ENCODE measurements around the gene RRP8.

Gene RRP8

DNA sequence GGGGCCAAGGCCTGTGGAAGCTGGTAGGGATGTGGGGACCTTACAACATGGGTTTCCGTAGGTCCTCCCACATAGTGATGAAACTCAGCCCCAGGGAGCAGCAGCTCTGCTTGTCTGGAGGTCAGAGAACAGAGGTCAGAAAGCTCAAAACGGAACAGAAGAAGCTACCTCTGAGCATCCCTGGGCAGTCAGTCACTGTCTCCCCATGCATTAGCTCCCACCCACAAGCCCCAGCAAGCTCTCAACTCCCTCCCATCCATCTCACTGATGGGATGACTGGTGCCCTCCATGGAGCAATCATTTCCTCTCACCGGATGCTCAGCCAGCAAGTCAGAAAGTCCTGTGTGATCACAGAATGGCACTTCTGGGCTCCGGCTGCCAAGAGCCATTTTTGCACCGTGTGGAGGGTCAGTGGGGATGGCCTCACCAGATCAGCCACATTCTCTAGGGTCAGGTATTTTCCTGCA, 13.9 kb upstream of the RRP8 start:
- peak; percentile 84 for DNase-seq (ENCODE audit: low spot score)

DNA sequence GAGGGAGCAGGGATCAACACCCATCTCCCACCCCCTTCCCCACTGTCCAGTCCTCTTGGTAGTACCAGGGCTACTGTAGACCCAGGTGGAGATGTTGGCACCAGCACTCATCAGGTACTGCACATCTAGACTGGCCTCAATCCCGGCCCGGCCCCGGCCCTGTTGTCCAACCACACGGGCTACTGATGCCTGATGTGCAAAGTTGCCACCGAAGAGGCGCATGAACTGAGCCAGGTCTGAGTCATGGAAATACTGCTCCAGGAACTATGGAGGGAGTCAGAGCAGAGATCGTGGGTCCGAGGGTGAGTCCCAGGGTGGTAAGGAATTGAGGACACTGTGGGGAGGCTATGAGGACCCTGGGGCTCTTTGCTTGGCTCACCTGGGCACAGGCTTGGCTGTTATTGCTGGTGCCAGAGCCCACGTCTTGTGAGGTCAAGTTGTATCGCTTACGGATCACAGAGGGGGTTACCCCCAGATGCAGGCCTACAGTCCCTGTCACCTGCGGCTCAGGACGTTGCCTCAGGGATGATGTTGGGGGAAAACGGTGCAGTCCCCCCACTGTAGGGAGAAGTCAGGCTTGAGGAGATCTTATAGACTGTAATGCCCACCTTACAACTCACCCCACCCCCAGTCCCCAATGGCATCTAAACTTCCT, 13.3 kb upstream of the RRP8 start:
- no peak for DNase-seq (ENCODE audit: low spot score)

DNA sequence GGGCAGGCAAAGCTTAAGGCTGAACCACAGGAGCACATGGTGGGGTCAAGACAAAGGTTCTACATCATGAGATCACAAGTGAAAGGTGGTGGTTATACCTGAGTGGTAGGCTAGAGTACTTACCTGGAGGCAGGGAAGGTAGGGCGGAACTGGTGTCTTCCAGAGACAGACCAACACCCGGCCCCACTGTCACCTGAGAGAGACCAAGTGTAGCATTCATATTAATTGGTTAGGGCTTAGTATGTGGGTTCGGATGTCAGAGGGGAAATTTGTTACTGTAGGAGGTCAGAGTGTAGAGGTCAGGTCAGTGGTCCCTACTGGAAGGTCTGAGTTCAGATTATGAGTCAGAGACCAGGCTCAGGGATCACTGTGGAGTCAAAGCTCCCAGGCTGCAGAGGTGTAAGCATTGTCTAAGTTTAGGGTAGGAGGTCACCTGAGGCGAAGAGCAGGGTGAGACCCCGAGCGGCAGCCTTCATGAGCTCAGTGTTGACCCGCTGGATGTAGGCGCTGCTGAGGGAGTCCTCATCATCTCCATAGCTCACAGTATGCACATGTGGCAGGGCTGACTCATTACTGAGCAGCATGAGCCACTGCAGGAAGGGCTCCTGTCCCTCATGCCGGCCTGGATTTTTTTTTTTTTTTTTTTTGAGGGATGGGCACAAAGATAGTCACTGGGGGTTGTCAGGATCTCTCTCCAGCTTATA, 12.6 kb upstream of the RRP8 start:
- no peak for DNase-seq (ENCODE audit: low spot score)

DNA sequence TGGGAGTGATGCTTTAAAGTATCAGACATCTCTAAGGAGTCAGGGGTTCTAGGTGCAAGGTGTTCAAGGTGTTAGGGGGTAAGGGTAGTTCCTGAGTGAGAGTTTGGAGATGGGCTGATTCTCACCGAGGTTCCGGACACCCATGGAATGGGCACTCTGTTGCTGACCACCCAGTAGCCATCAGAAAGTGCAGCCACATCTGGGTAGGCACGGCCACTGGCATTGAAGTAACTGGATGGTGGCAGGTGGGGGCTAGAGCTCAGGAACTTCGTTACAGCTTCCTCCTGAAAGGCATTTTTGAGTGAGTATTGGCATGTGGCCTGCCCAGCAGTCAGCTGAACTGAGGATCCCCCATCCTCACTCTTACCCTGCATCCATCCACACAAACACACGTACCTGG, 11.6 kb upstream of the RRP8 start:
- no peak for DNase-seq (ENCODE audit: low spot score)

DNA sequence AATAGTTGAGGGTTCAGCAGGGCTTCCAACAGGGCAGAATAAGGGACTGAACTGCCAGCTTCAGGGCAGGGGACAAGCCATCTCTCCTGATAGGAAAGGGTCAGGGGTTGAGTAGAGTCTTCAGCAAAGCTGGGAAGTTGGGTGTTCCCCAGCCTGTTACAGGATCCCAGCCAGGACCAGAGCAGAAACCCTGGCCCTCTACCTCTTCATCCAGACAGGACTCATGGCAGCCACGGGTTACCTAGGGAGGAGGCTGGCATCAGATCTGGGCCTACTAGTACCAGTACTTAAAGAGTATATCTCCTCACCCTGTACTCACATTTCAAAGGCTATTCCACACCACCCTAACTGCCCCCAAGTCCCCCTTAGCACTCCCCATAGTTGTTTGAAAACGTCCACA, 11.0 kb upstream of the RRP8 start:
- DNase-seq (ENCODE audit: low spot score), result no peak

DNA sequence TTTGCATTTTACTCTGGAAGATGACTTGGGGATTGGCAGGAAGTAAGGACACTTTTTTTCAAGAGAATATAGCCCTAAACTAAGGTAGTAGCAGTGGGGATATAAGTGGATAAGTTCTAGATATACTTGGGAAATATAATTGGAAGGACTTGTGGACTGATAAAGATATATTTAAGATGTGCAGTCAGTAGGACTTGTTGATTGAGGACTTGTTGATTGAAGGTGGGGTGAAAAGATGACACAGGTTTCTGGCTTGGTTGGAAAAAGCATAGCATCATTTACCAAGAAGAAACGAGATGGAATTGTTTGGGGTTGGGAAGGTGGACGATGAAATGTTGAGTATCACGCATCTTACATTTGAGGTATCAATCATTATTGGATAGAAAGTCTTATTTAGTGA, 10.1 kb upstream of the RRP8 start:
- DNase-seq (ENCODE audit: low spot score), result no peak

DNA sequence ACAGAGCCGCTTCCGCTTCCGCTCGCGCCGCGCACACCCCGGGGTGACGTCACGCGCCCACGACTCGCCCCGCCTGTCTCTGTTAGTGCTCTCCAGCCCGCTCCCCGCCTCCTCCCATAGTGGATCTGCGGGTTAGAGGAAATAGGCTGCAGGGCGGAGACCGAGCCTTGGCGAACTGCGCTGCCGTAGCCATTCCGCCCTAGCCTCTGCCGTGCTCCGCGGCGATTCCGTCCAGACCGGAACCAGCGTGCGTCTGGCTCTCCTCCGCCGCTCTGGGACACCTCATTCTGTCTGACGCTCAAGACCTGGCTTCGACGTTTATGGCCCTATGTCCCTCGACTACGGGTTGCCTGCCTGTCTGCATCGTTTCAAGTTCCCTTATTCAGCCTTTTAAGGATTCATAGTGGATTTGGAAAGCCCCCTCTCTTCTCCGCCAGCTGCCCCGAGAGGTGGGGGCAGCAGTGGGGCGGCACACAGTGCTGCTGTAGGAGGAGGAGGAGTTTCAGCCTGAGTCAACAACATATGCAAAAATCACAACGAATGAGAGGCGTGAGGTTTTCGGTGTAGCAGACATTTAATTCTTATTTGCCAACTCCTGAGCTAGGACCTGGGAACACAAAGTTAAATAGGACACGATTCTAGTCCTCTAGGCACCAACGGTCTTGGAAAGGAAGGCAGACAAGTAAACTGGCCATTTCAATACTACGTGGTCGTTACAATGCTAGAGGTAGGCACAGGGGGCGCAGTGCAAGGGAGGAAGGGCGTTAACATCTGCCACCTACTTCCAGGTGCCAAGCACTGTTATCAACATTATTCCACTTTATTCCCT, 9.0 kb upstream of the RRP8 start, which contains the start of gene TAF10:
TSS of gene TAF10 (minus strand) at position 4 of the 829 bp plus-strand sequence. CDS start 27 bp downstream, outside the sequence.
- peak; percentile 96 for DNase-seq (ENCODE audit: low spot score)

DNA sequence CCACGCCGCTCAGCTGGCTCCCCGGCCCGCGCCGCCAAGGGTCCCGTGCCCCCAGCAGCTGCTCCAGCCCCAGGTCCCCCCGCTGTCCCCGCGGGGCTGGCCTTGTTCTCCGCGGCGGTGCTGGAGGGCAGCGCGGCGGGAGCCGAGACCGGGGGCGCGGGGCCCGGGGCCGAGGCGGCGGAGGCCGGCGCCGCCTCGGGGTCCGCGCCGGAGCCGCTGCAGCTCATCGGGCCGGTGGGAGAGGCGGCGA, 8.5 kb upstream of the RRP8 start:
- DNase-seq (ENCODE audit: low spot score), result no peak

DNA sequence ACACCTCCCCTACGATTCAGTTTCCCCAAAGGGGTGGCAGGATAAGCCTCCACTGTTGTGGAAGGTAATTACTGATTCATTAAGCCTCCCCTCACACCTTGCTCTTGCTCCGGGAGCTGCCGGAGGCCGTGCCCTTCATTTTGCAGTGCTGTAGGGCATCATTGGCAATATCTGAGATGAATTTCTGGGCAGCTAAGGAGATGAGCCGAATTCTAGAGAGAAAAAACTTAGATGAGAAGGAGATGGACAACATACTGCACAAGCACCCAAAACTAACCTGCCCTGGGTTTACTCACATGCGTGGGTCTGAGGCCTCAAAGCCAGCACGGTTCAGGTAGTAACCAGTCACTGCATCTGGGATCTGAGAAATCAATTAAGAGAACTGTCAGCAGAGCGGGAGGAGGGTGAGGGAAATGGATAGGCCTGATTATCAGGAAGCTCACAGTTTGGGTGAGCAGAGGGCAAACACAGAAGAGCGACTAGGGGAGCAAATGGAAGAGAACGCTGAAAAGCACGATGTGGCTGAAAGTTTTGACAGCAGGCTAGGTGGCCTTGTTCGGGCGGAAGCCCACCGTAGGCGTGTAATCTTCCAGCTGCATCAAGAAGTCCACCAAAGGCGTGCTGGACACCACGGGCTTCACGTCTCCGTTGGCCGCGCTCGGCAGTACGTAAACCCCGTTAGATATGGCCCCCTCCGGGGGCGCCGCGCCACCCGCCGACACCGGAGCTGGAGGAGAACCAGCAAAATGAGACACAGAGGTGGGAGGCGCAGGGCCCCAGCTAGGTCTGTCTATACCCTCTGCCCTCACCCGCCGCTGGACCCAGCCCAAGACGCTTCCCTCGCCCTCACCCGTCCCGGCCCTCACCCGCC, 7.9 kb upstream of the RRP8 start:
- no peak for DNase-seq (ENCODE audit: low spot score)

DNA sequence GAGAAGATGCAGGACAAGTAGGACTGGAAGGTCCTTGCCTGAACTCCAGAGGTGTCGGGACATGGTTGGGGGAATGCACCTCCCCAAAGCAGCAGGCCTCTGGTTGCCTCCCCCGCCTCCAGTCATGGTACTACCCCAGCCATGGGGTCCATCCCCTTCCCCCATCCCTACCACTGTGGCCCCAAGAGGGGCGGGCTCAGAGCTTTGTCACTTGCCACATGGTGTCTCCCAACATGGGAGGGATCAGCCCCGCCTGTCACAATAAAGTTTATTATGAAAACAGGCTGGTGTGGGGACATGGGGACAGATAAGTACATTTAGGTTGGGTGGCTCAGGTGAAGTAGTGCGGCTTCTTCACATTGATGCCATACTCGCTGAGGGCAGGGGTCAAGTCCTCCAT, 7.2 kb upstream of the RRP8 start:
- DNase-seq (ENCODE audit: low spot score), result no peak

DNA sequence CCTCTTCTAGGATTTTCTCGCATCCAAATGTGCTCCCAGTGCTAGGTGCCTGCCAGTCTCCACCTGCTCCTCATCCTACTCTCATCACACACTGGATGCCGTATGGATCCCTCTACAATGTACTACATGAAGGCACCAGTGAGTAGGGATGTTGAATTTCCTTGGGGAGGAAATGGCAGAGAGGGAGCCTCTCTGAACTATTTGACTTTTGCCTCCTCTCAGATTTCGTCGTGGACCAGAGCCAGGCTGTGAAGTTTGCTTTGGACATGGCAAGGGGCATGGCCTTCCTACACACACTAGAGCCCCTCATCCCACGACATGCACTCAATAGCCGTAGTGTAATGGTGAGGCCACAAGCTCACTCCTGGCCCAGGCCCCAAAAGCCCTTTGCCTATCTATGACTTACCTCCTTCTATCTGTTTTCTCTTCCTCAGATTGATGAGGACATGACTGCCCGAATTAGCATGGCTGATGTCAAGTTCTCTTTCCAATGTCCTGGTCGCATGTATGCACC, 6.1 kb upstream of the RRP8 start:
- DNase-seq (ENCODE audit: low spot score), result no peak

DNA sequence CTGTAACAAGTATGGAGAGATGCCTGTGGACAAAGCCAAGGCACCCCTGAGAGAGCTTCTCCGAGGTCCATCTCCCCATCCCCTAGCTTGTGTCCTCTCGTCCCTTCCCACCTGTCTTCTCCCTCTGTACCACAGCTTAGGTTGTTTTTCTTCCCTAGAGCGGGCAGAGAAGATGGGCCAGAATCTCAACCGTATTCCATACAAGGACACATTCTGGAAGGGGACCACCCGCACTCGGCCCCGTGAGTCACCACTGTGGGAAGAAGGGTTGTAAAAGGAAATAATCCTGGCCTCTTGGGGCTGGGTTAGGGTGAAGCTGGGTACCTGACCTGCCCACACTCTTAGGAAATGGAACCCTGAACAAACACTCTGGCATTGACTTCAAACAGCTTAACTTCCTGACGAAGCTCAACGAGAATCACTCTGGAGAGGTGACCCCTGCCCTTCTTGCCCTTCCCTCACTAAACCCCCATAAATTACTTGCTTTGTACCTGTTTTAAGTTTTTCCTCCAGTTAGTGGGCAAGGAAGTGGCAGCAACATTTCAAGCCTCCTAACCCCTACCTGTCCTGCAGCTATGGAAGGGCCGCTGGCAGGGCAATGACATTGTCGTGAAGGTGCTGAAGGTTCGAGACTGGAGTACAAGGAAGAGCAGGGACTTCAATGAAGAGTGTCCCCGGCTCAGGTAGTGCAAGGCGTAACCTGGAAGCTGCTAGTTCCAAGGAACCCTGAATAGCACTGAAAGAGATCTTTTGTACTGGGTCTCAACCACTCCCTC, 5.5 kb upstream of the RRP8 start:
- DNase-seq (ENCODE audit: low spot score), result no peak

DNA sequence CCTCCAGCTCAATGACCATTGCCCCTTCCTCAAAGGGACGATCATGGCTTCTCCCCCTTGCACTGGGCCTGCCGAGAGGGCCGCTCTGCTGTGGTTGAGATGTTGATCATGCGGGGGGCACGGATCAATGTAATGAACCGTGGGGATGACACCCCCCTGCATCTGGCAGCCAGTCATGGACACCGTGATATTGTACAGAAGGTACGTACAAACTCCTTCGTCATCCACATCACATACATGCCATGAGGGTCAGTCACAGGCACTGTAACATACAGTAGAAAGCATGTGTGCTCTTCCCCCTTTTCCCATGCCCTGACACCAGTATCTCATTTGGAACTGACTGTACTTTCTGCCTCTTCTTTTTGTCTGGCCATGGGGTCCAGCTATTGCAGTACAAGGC, 4.6 kb upstream of the RRP8 start:
- no peak for DNase-seq (ENCODE audit: low spot score)

DNA sequence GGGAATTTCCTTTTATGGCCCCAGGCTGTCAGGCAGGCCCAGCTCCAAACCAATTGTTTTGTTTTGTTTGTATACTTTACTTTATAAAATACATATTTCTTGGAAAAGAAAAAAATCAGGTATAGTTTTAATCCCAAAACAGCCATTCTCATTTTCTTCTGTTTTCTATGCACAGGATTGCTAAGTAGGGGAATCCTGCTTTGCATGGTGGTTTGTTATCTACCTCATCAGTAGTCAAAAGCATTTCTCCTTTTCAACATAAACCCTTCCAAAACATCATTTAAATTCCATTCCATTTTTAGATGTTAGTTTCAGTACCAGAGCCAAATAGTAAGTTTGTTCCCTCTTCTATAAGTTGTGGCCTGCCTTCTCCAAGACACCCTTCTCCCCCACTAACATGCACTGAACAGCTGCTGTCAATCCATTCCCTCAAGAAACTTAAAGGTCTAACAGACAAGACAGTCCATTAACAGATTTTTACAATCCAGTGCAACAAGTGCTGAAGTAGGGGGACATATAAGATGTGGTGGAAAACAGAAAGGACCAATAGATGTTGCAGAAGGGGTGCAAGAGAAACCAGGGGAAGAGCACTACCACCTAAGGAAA, 3.9 kb upstream of the RRP8 start:
- no peak for DNase-seq (ENCODE audit: low spot score)

DNA sequence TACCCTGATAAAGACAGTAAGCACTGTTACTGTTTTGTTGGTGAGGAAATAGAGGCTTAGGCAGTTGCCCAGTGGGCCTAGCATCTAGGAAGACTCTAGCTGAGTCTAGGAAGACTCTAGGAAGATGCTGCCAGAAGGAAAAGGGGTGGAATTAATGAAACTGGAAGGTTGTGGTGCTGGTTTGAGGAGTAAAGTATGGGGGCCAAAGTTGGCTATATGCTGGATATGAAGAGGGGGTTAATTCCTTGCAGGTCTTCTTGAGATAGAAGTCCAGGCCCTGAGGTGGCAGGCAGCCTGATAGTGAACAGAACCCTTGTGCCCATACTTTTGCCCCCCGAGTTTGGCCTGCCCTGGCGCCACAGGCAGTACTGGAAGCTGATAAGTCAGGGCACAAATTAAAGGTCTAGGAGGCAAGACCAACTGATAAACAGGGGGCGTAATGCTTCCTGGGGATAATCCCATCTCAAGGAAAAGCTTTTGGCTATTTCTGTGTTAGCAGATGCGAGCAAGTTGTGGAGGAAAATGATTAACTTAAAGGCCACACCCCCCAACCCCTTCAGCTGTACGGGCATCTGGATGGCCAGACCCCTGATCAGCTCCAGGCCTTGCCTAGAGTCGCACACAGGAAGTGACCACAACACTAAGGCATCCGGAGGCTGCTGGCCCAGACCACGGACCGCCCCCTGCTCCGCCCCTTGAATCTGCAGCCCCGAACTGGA, 3.2 kb upstream of the RRP8 start:
- DNase-seq (ENCODE audit: low spot score), result peak; percentile 96

DNA sequence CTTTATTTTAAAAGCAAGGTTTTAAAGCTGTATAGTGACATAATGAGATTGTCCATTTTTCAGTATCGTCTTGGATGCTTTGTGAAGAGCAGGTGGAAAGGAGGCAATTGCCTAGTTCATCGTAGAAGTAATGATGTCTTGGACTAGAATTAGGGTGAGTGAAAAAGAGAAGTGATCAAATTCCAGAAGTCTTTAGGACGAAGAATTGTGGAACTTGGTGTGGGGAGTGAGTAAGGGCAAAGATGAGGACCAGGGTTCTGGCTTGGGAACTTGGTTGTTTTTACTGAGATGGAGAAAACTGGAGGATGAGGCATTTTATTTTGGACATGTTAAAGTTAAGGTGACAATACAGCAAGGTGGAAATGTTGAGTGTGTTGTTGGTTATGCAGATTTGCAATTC, 1.4 kb upstream of the RRP8 start:
- no peak for DNase-seq (ENCODE audit: low spot score)

DNA sequence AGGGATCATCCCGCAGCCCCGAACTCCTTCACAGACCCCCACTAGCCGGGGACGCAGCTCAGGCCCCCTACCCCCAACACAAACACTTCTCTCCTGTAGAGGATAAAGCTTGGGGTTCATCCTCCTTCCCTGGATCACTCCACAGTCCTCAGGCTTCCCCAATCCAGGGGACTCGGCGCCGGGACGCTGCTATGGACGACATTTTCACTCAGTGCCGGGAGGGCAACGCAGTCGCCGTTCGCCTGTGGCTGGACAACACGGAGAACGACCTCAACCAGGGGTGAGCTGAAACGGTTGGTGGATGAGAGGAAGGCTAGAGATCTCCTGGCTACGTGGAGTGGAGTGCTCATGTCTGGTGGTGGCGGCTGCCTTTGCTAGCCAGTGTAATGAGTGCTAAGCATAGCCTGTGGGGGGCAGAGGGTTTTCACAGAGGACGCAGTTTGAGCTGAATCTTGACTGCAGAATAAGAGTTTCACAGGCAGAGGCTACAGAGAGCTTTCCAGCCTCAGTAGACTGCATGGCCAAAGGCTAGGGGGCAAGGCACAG, 738 bp upstream of the RRP8 start:
- no peak for DNase-seq (ENCODE audit: low spot score)

DNA sequence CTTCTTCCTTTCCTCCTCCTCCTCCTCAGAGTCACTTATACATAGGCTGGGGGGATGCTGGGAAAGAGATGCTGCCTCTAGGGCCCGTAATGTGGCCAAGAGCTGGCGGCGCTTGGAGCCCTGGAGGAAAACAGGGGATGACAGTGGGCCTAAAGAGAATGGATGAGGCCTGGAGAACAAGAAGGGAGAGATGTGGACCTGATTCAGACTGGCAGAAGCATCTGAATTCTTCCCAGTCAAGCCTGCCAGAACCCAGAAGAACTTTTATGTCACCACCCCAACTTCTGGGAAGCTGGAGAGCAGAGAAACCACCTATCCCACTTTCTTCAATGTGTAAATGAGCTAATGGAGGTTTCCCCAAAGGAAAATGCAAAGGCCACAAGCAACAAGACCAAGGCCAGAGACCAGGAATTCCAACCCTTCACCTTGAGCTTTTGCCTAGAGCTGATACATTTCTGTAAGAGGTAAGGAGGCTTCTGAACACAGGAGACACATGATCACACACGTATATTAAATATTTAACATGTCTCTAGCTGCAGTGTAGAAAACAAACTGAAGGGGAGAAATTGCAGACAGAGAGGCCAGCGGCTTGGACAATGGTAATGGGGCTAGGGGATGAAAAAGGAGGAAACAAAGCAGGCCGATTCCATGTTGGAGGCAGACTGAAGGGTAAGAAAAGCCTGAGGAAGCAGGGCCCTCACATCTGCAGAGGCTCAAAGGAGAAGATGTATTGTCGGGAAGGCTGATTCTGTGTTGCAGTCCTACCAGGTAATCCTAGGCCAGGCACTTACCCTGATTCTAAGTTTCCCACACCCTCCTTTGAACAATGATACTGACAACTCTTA, 1.1 kb downstream of the RRP8 start:
- DNase-seq (ENCODE audit: low spot score), result no peak

DNA sequence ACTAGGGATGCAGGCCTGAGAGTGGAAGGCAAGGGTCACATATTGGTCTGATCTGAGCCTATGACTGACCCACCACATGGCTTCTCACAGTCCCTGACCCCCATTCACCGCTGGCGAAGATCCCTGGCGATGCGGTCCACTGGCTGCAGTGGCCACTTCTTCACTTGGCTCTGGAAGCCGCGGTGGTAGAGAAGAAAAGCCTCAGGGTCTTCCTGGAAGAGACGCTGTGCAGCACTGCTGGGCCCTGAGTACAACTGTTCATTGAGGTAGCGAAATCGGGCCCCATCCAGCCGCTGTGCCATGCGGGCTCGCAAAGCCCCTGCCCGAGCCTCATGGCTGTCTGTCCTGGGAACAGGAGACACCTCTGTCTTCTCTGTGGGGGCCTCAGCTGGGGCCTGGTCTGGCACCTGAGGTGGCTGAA, 2.4 kb downstream of the RRP8 start:
- DNase-seq (ENCODE audit: low spot score), result no peak
